ENCODE data around the gene ADM.

ADM gene

GRCh38 chr11:10324474-10324873 is 19.6 kb downstream of the ADM start:
- Mint-ChIP-seq H3K4me3 (no peak overlapping the region), H3K4me1 (ENCODE audit: low read depth) (peaks cover 10% of the 10 kb centered on the region), H3K9me3 (no peaks in the 10 kb centered on the region), H3K27me3 (ENCODE audit: low read depth) (peaks cover 25% of the 10 kb centered on the region), H3K27ac (no peak overlapping the region), H3K36me3 (ENCODE audit: low read depth) (no peaks in the 10 kb centered on the region)
- DNase-seq (ENCODE audit: low spot score) = no peak

- H3K27ac Mint-ChIP-seq = no peak overlapping the region
- no peaks in the 10 kb centered on the region for H3K36me3 Mint-ChIP-seq (ENCODE audit: low read depth)
- no peaks in the 10 kb centered on the region for H3K9me3 Mint-ChIP-seq
- H3K27me3 Mint-ChIP-seq (ENCODE audit: low read depth) = peaks cover 25% of the 10 kb centered on the region
- H3K4me3 Mint-ChIP-seq = no peak overlapping the region
- H3K4me1 Mint-ChIP-seq (ENCODE audit: low read depth) = peaks cover 10% of the 10 kb centered on the region
- no peak for DNase-seq (ENCODE audit: low spot score)
Measured at GRCh38 chr11:10325277-10326011, 20.6 kb downstream of the ADM start.

- peaks cover 25% of the 10 kb centered on the region for H3K27me3 Mint-ChIP-seq (ENCODE audit: low read depth)
- no peaks in the 10 kb centered on the region for H3K9me3 Mint-ChIP-seq
- no peaks in the 10 kb centered on the region for H3K36me3 Mint-ChIP-seq (ENCODE audit: low read depth)
- no peak overlapping the region for H3K4me3 Mint-ChIP-seq
- peaks cover 10% of the 10 kb centered on the region for H3K4me1 Mint-ChIP-seq (ENCODE audit: low read depth)
- H3K27ac Mint-ChIP-seq = no peak overlapping the region
- DNase-seq (ENCODE audit: low spot score) = no peak
Measured at GRCh38 chr11:10326012-10326964, 21.4 kb downstream of the ADM start.

- DNase-seq (ENCODE audit: low spot score) = no peak
- H3K36me3 Mint-ChIP-seq (ENCODE audit: low read depth) = no peaks in the 10 kb centered on the region
- no peaks in the 10 kb centered on the region for H3K9me3 Mint-ChIP-seq
- no peak overlapping the region for H3K4me3 Mint-ChIP-seq
- H3K4me1 Mint-ChIP-seq (ENCODE audit: low read depth) = peaks cover 10% of the 10 kb centered on the region
- peaks cover 25% of the 10 kb centered on the region for H3K27me3 Mint-ChIP-seq (ENCODE audit: low read depth)
- no peak overlapping the region for H3K27ac Mint-ChIP-seq
Measured at GRCh38 chr11:10327254-10327653, 22.4 kb downstream of the ADM start.

GRCh38 chr11:10328314-10329098 is 23.6 kb downstream of the ADM start:
- H3K27ac Mint-ChIP-seq = no peak overlapping the region
- H3K4me3 Mint-ChIP-seq = no peak overlapping the region
- no peaks in the 10 kb centered on the region for H3K9me3 Mint-ChIP-seq
- DNase-seq (ENCODE audit: low spot score) = no peak
- H3K4me1 Mint-ChIP-seq (ENCODE audit: low read depth) = peaks cover 1% of the 10 kb centered on the region
- H3K36me3 Mint-ChIP-seq (ENCODE audit: low read depth) = no peaks in the 10 kb centered on the region
- H3K27me3 Mint-ChIP-seq (ENCODE audit: low read depth) = peaks cover 24% of the 10 kb centered on the region

GRCh38 chr11:10329356-10329755 is 24.5 kb downstream of the ADM start:
- H3K4me1 Mint-ChIP-seq (ENCODE audit: low read depth) = no peaks in the 10 kb centered on the region
- H3K9me3 Mint-ChIP-seq = no peaks in the 10 kb centered on the region
- no peak overlapping the region for H3K27ac Mint-ChIP-seq

GRCh38 chr11:10329935-10330334 is 25.1 kb downstream of the ADM start:
- H3K27me3 Mint-ChIP-seq (ENCODE audit: low read depth) = peaks cover 23% of the 10 kb centered on the region
- no peak overlapping the region for H3K27ac Mint-ChIP-seq
- no peaks in the 10 kb centered on the region for H3K9me3 Mint-ChIP-seq
- no peaks in the 10 kb centered on the region for H3K4me1 Mint-ChIP-seq (ENCODE audit: low read depth)
- no peak for DNase-seq (ENCODE audit: low spot score)
- H3K4me3 Mint-ChIP-seq = no peak overlapping the region
- no peaks in the 10 kb centered on the region for H3K36me3 Mint-ChIP-seq (ENCODE audit: low read depth)

More at GRCh38 chr11:10329356-10329755, 24.5 kb downstream of the ADM start:
- no peak overlapping the region for H3K4me3 Mint-ChIP-seq
- peaks cover 22% of the 10 kb centered on the region for H3K27me3 Mint-ChIP-seq (ENCODE audit: low read depth)
- DNase-seq (ENCODE audit: low spot score) = no peak
- no peaks in the 10 kb centered on the region for H3K36me3 Mint-ChIP-seq (ENCODE audit: low read depth)

GRCh38 chr11:10331548-10332289 is 26.8 kb downstream of the ADM start:
- peaks cover 20% of the 10 kb centered on the region for H3K27me3 Mint-ChIP-seq (ENCODE audit: low read depth)

GRCh38 chr11:10333490-10333889 is 28.6 kb downstream of the ADM start:
- Mint-ChIP-seq H3K4me1 (ENCODE audit: low read depth) (no peaks in the 10 kb centered on the region), H3K27ac (no peak overlapping the region), H3K9me3 (no peaks in the 10 kb centered on the region), H3K36me3 (ENCODE audit: low read depth) (no peaks in the 10 kb centered on the region), H3K27me3 (ENCODE audit: low read depth) (peaks cover 12% of the 10 kb centered on the region), H3K4me3 (no peak overlapping the region)
- no peak for DNase-seq (ENCODE audit: low spot score)

More at GRCh38 chr11:10331548-10332289, 26.8 kb downstream of the ADM start:
- Mint-ChIP-seq H3K4me1 (ENCODE audit: low read depth) (no peaks in the 10 kb centered on the region), H3K4me3 (no peak overlapping the region), H3K36me3 (ENCODE audit: low read depth) (no peaks in the 10 kb centered on the region), H3K9me3 (no peaks in the 10 kb centered on the region), H3K27ac (no peak overlapping the region)
- DNase-seq (ENCODE audit: low spot score) = no peak

GRCh38 chr11:10338287-10338686 is 33.4 kb downstream of the ADM start:
- no peaks in the 10 kb centered on the region for H3K36me3 Mint-ChIP-seq (ENCODE audit: low read depth)
- H3K4me3 Mint-ChIP-seq = no peak overlapping the region
- no peak overlapping the region for H3K27ac Mint-ChIP-seq
- H3K9me3 Mint-ChIP-seq = no peaks in the 10 kb centered on the region
- H3K4me1 Mint-ChIP-seq (ENCODE audit: low read depth) = no peaks in the 10 kb centered on the region
- no peak for DNase-seq (ENCODE audit: low spot score)
- H3K27me3 Mint-ChIP-seq (ENCODE audit: low read depth) = peaks cover 17% of the 10 kb centered on the region

GRCh38 chr11:10348650-10349280 is 43.9 kb downstream of the ADM start:
- Mint-ChIP-seq H3K36me3 (ENCODE audit: low read depth) (no peaks in the 10 kb centered on the region), H3K4me1 (ENCODE audit: low read depth) (no peaks in the 10 kb centered on the region), H3K27ac (no peak overlapping the region), H3K27me3 (ENCODE audit: low read depth) (peaks cover 20% of the 10 kb centered on the region), H3K4me3 (no peak overlapping the region), H3K9me3 (no peaks in the 10 kb centered on the region)
- DNase-seq (ENCODE audit: low spot score) = no peak

GRCh38 chr11:10349281-10349665 is 44.4 kb downstream of the ADM start:
- no peak for DNase-seq (ENCODE audit: low spot score)
- Mint-ChIP-seq H3K4me3 (no peak overlapping the region), H3K27ac (no peak overlapping the region), H3K9me3 (no peaks in the 10 kb centered on the region), H3K4me1 (ENCODE audit: low read depth) (no peaks in the 10 kb centered on the region), H3K27me3 (ENCODE audit: low read depth) (peaks cover 20% of the 10 kb centered on the region), H3K36me3 (ENCODE audit: low read depth) (no peaks in the 10 kb centered on the region)

GRCh38 chr11:10349806-10350205 is 44.9 kb downstream of the ADM start:
- H3K27me3 Mint-ChIP-seq (ENCODE audit: low read depth) = peaks cover 20% of the 10 kb centered on the region
- H3K4me1 Mint-ChIP-seq (ENCODE audit: low read depth) = no peaks in the 10 kb centered on the region
- H3K9me3 Mint-ChIP-seq = no peaks in the 10 kb centered on the region
- no peak for DNase-seq (ENCODE audit: low spot score)
- H3K36me3 Mint-ChIP-seq (ENCODE audit: low read depth) = no peaks in the 10 kb centered on the region
- H3K27ac Mint-ChIP-seq = no peak overlapping the region
- H3K4me3 Mint-ChIP-seq = no peak overlapping the region
